Kidney (tissue), 14 donors: ENCODE measurements around the gene P4HB. TPM values are rescaled to one million over a fixed set of nuclear protein-coding genes. Genes with fewer than 3 reads are reported as not detected.

Source experiments
- DNase-seq, 5 donors: peaks; one replicate each; pipeline ENCODE4 v3.0.0-alpha.2; 2013 to 2020
- FAIRE-seq: peaks from 2 replicates; lab custom pipeline; 2012; peaks lifted over from hg19 to GRCh38; lab: Jason Lieb, UNC
- H3K27ac ChIP-seq, 2 donors: one replicate each; pipeline ENCODE4 v1.7.0; 2013; ENCODE audit warnings: low read depth in 2 of 2, low read length in 2 of 2, inconsistent platforms in 1 of 2
- H3K27me3 ChIP-seq: one replicate; pipeline ENCODE4 v1.7.1; 2013; ENCODE audit warnings: low read length, inconsistent platforms; ENCODE audit not compliant: control insufficient read depth, insufficient read depth
- H3K36me3 ChIP-seq, 3 donors: one replicate each; pipeline versions ENCODE4 v1.7.0 to v1.7.1; 2013; ENCODE audit warnings: low read length in 3 of 3, control low read depth in 1 of 3, inconsistent platforms in 1 of 3; ENCODE audit not compliant: insufficient read depth in 3 of 3, control insufficient read depth in 2 of 3
- H3K4me1 ChIP-seq, 3 donors: one replicate each; pipeline versions ENCODE4 v1.7.0 to v1.7.1; 2013; ENCODE audit warnings: low read length in 3 of 3, inconsistent platforms in 1 of 3, low read depth in 1 of 3; ENCODE audit not compliant: control insufficient read depth in 2 of 3, insufficient read depth in 2 of 3
- H3K4me3 ChIP-seq, 3 donors: one replicate each; pipeline versions ENCODE4 v1.7.0 to v1.8.1; 2013; ENCODE audit warnings: low read length in 3 of 3, control low read depth in 1 of 3, inconsistent platforms in 1 of 3
- H3K9ac ChIP-seq, 3 donors: one replicate each; pipeline versions ENCODE4 v1.7.0 to v1.7.1; 2013; ENCODE audit warnings: low read length in 3 of 3, control low read depth in 1 of 3, inconsistent platforms in 1 of 3
- H3K9me3 ChIP-seq, 3 donors: one replicate each; pipeline versions ENCODE4 v1.7.0 to v1.7.1; 2013; ENCODE audit warnings: low read length in 3 of 3, control low read depth in 1 of 3, inconsistent platforms in 1 of 3; ENCODE audit not compliant: control insufficient read depth in 2 of 3, insufficient read depth in 1 of 3
- intact Hi-C: fragments of 100-400 bp; cut with DNase I; formaldehyde crosslinking; loops from one replicate; pipeline ENCODE4 v1.11.1; 2022
- polyA plus RNA-seq: library from polyadenylated mRNA; stranded (reverse); fragments of 350-450 nt; fragmentation: Illumina TruSeq; extraction: RNeasy Lipid Tissue Mini Kit (QIAGEN cat#74804); gene quantifications from one replicate; pipeline ENCODE4 v1.2.3, GENCODE V29; 2014; ENCODE audit warnings: low read depth, low replicate concordance; ENCODE audit not compliant: insufficient read depth
- total RNA-seq: library from RNA; stranded (reverse); fragmentation: NEBNext Ultra II Directional; extraction: Animal tissue kit (Norgen Biotek cat#: 25700); gene quantifications from one replicate; pipeline ENCODE4 v1.2.1, GENCODE V29; 2021
- TF ChIP-seq, protein P1 (sequence below): IDR thresholded peaks from 3 replicates; pipeline ENCODE4 v1.5.1; 2012; ENCODE audit warnings: mild to moderate bottlenecking, moderate library complexity, borderline replicate concordance; ENCODE audit not compliant: insufficient read depth; ENCODE audit errors: extremely low read depth
- donor health status: control.
- donor health status: control.
- donor health status: control.
- donor health status: control.
- donor health status: control.
- donor health status: DM: yes; HTN: yes; CAD: no.
- donor health status: Normal renal cell carcinoma (clear cell type).

Gene P4HB
- total and polyA plus RNA-seq, 2 donors from 2014 or later = 411 to 482 TPM

DNA sequence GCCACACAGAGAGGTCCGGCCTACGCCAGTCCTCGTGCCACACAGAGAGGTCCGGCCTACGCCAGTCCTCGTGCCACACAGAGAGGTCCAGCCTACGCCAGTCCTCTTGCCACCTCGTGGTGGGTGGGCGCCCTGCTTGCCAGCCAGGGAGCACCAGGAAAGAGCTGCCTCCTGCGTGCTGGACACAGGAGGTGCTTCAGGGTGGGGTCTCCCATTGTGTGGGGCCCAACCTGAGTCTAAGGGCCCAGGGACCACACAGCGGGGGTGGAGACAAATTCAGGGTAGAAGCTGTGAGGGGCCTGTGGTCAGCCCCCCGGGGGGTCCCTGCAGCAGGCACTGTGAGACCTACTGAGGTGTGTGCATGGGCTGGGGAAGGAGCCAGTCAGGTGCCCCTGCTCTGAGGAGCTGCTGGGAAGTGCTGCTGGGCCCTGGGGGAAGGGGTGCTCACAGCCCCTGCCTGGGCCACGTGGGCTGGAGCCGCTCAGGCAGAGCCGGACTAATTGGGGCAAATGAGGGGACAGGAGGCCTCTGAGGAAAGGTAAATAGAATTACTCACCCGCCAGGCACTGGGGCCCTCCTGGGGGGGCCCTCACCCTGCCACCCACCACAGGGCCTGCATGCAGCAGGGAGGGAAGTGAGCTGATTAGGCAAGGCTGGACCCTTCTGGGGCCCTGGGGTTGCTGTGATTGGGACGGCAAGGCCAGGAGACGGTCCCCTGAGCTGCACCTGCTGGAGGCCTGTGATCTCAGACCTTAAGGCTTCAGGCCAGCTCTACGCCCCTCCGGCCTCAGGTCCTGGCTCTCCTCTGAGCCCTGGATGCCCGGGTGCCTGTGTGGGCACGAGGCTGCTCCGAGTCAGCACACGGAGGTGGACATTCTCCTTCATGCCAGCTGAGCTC, 45.3 kb downstream of the P4HB start:
- no peaks in the 10 kb centered on the region for H3K36me3 ChIP-seq
- H3K4me1 ChIP-seq = peaks cover 0 to 3% (median 0%) of the 10 kb centered on the region in 3 donors
- FAIRE-seq (no peak), DNase-seq (peak; percentile 85 to 93 (median 90))
- peak overlapping the region; percentile 95 to 97 for H3K27ac ChIP-seq
- H3K9me3 ChIP-seq = no peaks in the 10 kb centered on the region
- TF ChIP-seq, protein P1, sequence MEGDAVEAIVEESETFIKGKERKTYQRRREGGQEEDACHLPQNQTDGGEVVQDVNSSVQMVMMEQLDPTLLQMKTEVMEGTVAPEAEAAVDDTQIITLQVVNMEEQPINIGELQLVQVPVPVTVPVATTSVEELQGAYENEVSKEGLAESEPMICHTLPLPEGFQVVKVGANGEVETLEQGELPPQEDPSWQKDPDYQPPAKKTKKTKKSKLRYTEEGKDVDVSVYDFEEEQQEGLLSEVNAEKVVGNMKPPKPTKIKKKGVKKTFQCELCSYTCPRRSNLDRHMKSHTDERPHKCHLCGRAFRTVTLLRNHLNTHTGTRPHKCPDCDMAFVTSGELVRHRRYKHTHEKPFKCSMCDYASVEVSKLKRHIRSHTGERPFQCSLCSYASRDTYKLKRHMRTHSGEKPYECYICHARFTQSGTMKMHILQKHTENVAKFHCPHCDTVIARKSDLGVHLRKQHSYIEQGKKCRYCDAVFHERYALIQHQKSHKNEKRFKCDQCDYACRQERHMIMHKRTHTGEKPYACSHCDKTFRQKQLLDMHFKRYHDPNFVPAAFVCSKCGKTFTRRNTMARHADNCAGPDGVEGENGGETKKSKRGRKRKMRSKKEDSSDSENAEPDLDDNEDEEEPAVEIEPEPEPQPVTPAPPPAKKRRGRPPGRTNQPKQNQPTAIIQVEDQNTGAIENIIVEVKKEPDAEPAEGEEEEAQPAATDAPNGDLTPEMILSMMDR = no peak
- H3K4me3 ChIP-seq = no peak overlapping the region
- H3K27me3 ChIP-seq = no peaks in the 10 kb centered on the region
- peak overlapping the region in 1 of 3 donors; percentile 46 for H3K9ac ChIP-seq
- intact Hi-C loops = no loop called here

DNA sequence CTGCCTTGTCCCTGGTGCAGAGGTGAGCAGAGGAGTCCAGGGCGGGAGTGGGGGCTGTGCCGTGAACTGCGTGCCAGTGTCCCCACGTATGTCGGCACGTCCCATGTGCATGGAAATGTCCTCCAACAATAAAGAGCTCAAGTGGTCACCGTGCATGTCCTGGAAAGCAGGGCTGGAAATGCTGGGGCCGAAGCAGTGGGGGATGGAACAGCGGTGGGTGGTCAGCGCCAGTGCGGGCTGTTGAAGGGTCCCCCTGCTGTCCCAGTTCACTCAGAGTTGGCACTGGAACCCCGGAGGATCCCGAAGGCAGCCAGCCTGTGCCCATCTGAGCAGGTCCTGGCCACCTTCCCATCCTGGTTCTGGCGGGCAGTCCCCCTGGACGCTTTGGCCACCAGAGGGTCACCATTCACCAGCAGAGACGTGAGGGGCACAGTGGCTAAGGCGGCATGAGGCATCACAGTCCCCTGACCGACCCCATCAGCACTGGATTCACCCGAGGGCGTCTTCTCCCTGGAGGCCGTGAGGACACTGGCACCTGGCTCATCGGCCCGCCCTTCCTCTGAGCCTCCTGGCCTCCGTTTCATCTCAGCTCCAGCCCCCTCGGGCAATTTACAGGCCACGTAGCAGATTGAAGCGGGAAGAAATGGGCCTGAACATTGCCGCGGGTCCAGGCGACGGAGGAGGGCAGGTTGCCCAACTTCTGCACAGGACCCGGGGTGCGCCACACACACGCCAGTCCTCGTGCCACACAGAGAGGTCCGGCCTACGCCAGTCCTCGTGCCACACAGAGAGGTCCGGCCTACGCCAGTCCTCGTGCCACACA, 46.3 kb downstream of the P4HB start:
- Histone ChIP-seq H3K36me3 (no peaks in the 10 kb centered on the region), H3K4me3 (no peak overlapping the region), H3K27ac (peak overlapping the region; percentile 87 to 97), H3K27me3 (no peaks in the 10 kb centered on the region), H3K4me1 (peaks cover 0 to 6% (median 0%) of the 10 kb centered on the region in 3 donors), H3K9ac (no peak overlapping the region), H3K9me3 (no peaks in the 10 kb centered on the region)
- peak in 1 of 5 donors; percentile 79 for DNase-seq
- intact Hi-C loops = no loop called here
- no peak for FAIRE-seq
- TF ChIP-seq, protein P1 = no peak

DNA sequence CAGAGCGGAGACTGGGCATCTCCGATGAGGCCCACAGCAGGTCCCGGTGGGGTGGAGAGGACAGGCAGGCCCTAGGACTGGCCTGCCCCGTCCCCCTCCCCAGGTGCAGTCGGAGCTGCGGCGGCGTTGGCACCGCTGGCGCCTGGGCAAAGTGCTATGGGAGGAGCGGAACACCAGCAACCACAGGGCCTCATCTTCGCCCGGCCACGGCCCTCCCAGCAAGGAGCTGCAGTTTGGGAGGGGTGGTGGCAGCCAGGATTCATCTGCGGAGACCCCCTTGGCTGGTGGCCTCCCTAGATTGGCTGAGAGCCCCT, 47.0 kb downstream of the P4HB start:
- H3K9me3 ChIP-seq = no peaks in the 10 kb centered on the region
- TF ChIP-seq, protein P1 = no peak
- no peak overlapping the region for H3K4me3 ChIP-seq
- H3K4me1 ChIP-seq = peaks cover 0 to 6% (median 0%) of the 10 kb centered on the region in 3 donors
- H3K27me3 ChIP-seq = no peaks in the 10 kb centered on the region
- no peaks in the 10 kb centered on the region for H3K36me3 ChIP-seq
- FAIRE-seq = no peak
- DNase-seq = no peak
- H3K27ac ChIP-seq = no peak overlapping the region
- no peak overlapping the region for H3K9ac ChIP-seq
- intact Hi-C loops = no loop called here
